CD14-positive monocyte (primary cell): Measurements from ENCODE around the gene PPT2. TPM values are rescaled to one million over a fixed set of nuclear protein-coding genes. Genes with fewer than 3 reads are reported as not detected.

Experiments used
- DNase-seq, 3 donors: peaks; one replicate each; pipeline ENCODE4 v3.0.0-alpha.2; 2011 to 2022
- H2AFZ ChIP-seq: 2 replicates; pipeline ENCODE4 v1.6.0; 2012; ENCODE audit warnings: mild to moderate bottlenecking, low read depth, low read length, inconsistent platforms; ENCODE audit not compliant: insufficient read depth, poor library complexity, severe bottlenecking
- H3K27ac ChIP-seq, 2 donors: 1 replicate in 1 of 2; 2 replicates in 1 of 2; pipeline ENCODE4 v1.5.1; 2012 to 2013; ENCODE audit warnings: low read length in 2 of 2, control low read depth in 1 of 2, inconsistent platforms in 1 of 2, low read depth in 1 of 2, mild to moderate bottlenecking in 1 of 2
- H3K27me3 ChIP-seq, 2 donors: one replicate each; pipeline versions ENCODE4 v1.6.0 to v1.6.1; 2011 to 2013; ENCODE audit warnings: low read length in 2 of 2; ENCODE audit not compliant: control insufficient read depth in 2 of 2, insufficient read depth in 2 of 2
- H3K36me3 ChIP-seq, 2 donors: replicated peaks in 1 of 2; 1 replicate in 1 of 2; 2 replicates in 1 of 2; pipeline versions ENCODE4 v1.5.1 to v1.6.1; 2012 to 2013; ENCODE audit warnings: low read length in 2 of 2, control low read depth in 1 of 2, inconsistent platforms in 1 of 2, mild to moderate bottlenecking in 1 of 2; ENCODE audit not compliant: insufficient read depth in 2 of 2, control insufficient read depth in 1 of 2
- H3K4me1 ChIP-seq, 2 donors: 1 replicate in 1 of 2; 2 replicates in 1 of 2; pipeline versions ENCODE4 v1.5.1 to v1.6.1; 2012 to 2013; ENCODE audit warnings: low read length in 2 of 2, control low read depth in 1 of 2, inconsistent platforms in 1 of 2, mild to moderate bottlenecking in 1 of 2, moderate library complexity in 1 of 2; ENCODE audit not compliant: insufficient read depth in 2 of 2, control insufficient read depth in 1 of 2
- H3K4me2 ChIP-seq: replicated peaks from 2 replicates; pipeline ENCODE3; 2012; ENCODE audit warnings: low read length, moderate library complexity, mild to moderate bottlenecking; ENCODE audit not compliant: poor library complexity, severe bottlenecking; ENCODE audit errors: extremely low read depth
- H3K4me3 ChIP-seq, 3 experiments: fragments of 200-600 bp in 1 of 3; sonication (generic) in 1 of 3; replicated peaks in 1 of 3; 1 replicate in 2 of 3; 2 replicates in 1 of 3; pipeline ENCODE4 v1.5.1; 2011 to 2013; ENCODE audit warnings: low read length in 3 of 3, mild to moderate bottlenecking in 3 of 3, control low read depth in 2 of 3, low read depth in 2 of 3, inconsistent platforms in 1 of 3, moderate library complexity in 1 of 3
- H3K79me2 ChIP-seq: 2 replicates; pipeline ENCODE4 v1.6.0; 2012; ENCODE audit warnings: mild to moderate bottlenecking, control low read depth, inconsistent platforms, low read length, moderate library complexity; ENCODE audit not compliant: insufficient read depth
- H3K9ac ChIP-seq: 2 replicates; pipeline ENCODE4 v1.6.0; 2017; ENCODE audit warnings: low read length, mild to moderate bottlenecking; ENCODE audit not compliant: insufficient read depth, poor library complexity, severe bottlenecking
- H3K9me3 ChIP-seq, 2 donors: replicated peaks in 1 of 2; 1 replicate in 1 of 2; 2 replicates in 1 of 2; pipeline versions ENCODE4 v1.5.1 to v1.6.1; 2012 to 2013; ENCODE audit warnings: low read length in 2 of 2, control low read depth in 1 of 2; ENCODE audit not compliant: control insufficient read depth in 1 of 2, insufficient read depth in 1 of 2
- H4K20me1 ChIP-seq: 2 replicates; pipeline ENCODE4 v1.6.0; 2012; ENCODE audit warnings: mild to moderate bottlenecking, low read length, control low read depth, moderate library complexity; ENCODE audit not compliant: insufficient read depth
- H3K27ac Mint-ChIP-seq, 7 donors: one replicate each; pipeline ENCODE4 v1.8.0; 2020; ENCODE audit warnings: mild to moderate bottlenecking in 7 of 7, mixed read lengths in 7 of 7, moderate library complexity in 6 of 7, inconsistent platforms in 2 of 7
- H3K27me3 Mint-ChIP-seq, 3 donors: one replicate each; pipeline ENCODE4 v1.8.0; 2021 to 2022; ENCODE audit warnings: low read depth in 3 of 3, mild to moderate bottlenecking in 3 of 3, mixed read lengths in 3 of 3, moderate library complexity in 3 of 3, inconsistent platforms in 1 of 3
- H3K36me3 Mint-ChIP-seq, 2 donors: one replicate each; pipeline ENCODE4 v1.8.0; 2020; ENCODE audit warnings: mixed read lengths in 2 of 2, inconsistent platforms in 1 of 2, mild to moderate bottlenecking in 1 of 2
- H3K4me1 Mint-ChIP-seq: one replicate; pipeline ENCODE4 v1.8.0; 2020; ENCODE audit warnings: mild to moderate bottlenecking, mixed read lengths
- H3K4me3 Mint-ChIP-seq, 2 donors: one replicate each; pipeline ENCODE4 v1.8.0; 2020; ENCODE audit warnings: mild to moderate bottlenecking in 2 of 2, mixed read lengths in 2 of 2, moderate library complexity in 1 of 2
- H3K9me3 Mint-ChIP-seq, 7 donors: one replicate each; pipeline ENCODE4 v1.8.0; 2020 to 2022; ENCODE audit warnings: mixed read lengths in 7 of 7, mild to moderate bottlenecking in 6 of 7, moderate library complexity in 6 of 7, inconsistent platforms in 2 of 7
- CTCF ChIP-seq: fragments of 200-600 bp; IDR thresholded peaks from one replicate; pipeline ENCODE4 v1.8.0; 2022; ENCODE audit warnings: antibody characterized with exemption, mild to moderate bottlenecking
- WGBS: methylation state at CpG from one replicate; pipeline ENCODE4 v1.1.5; 2013; ENCODE audit warnings: missing lambda C conversion rate; ENCODE audit not compliant: insufficient coverage; 5-methylcytosine and 5-hydroxymethylcytosine counted together
- intact Hi-C, 2 donors: fragments of 100-400 bp; cut with micrococcal nuclease; formaldehyde crosslinking; loops; one replicate each; pipeline versions ENCODE4 v1.15.0 to v1.15.1; 2023
- polyA plus RNA-seq, 3 donors: library from polyadenylated mRNA; depleted of rRNA in 1 of 3; unstranded in 2 of 3; stranded (reverse) in 1 of 3; fragments of 300-500 nt in 2 of 3; fragments of >200 nt in 1 of 3; fragmentation: Illumina TruSeq in 2 of 3; gene quantifications; 1 replicate in 2 of 3; 2 replicates in 1 of 3; pipeline ENCODE4 v1.2.3, GENCODE V29; 2012 to 2021

The PPT2 gene
- polyA plus RNA-seq, 3 donors, result 1.4 to 4.0 (median 1.8) TPM

DNA sequence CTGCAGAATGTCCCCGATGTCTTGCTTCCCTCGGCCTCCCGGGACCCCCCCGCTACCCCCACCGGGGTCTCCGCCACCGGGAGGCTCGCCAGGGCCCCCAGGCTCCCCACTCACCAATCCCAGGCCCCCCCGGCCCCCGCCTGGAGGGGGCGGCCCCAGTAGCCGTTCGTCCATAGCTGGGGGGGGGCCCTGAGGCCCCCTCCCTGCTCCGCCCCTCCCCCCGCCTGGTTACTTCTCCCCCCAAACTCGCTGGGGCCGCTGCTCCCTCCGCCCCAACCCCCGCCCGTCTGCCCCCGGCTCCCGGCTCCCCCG is 35.8 kb downstream of the PPT2 start:
- no peak for DNase-seq
- 1% methylated on average over 8 of the region's 23 CpGs for WGBS
- H3K4me3 Mint-ChIP-seq, result peak overlapping the region; percentile 96 to 98

More for the DNA sequence above, 35.8 kb downstream of the PPT2 start:
- H3K79me2 ChIP-seq, result peaks cover 88% of the 10 kb centered on the region
- H3K4me1 ChIP-seq, result peaks cover 67 to 76% of the 10 kb centered on the region in 2 donors
- H3K4me3 ChIP-seq, result peak overlapping the region; percentile 74 to 98 (median 81)
- Mint-ChIP-seq H3K27me3 (peaks cover 0 to 2% (median 1%) of the 10 kb centered on the region in 3 donors), H3K36me3 (peaks cover 39 to 54% of the 10 kb centered on the region in 2 donors), H3K9me3 (no peaks in the 10 kb centered on the region), H3K4me1 (peaks cover 73% of the 10 kb centered on the region), H3K27ac (peak overlapping the region; percentile 85 to 97 (median 93))
- peaks cover 7% of the 10 kb centered on the region for H4K20me1 ChIP-seq
- peak overlapping the region; percentile 100 for H3K4me2 ChIP-seq
- no peak for TF ChIP-seq CTCF
- H3K27me3 ChIP-seq, result no peaks in the 10 kb centered on the region
- intact Hi-C loops, result loop anchor here in 1 of 2 donors (5.0 kb wide), 1 partner anchor 57 kb away; the partner anchor contains the start of gene FKBPL
- peaks cover 25 to 37% of the 10 kb centered on the region in 2 donors for H3K36me3 ChIP-seq
- H3K9me3 ChIP-seq, result no peaks in the 10 kb centered on the region
- H3K27ac ChIP-seq, result peak overlapping the region; percentile 89 to 95
- peak overlapping the region; percentile 84 for H3K9ac ChIP-seq
- no peak overlapping the region for H2AFZ ChIP-seq
